Ishikawa (cell line): Measurements from ENCODE around the gene S100A13.

Experiments
- CEBPB ChIP-seq: IDR thresholded peaks from 2 replicates; pipeline ENCODE4 v1.6.1; 2012
- CREB1 ChIP-seq: IDR thresholded peaks from 2 replicates; pipeline ENCODE4 v1.6.1; 2012; ENCODE audit warnings: low read depth
- EGR1 ChIP-seq: IDR thresholded peaks from 2 replicates; pipeline ENCODE4 v1.6.1; 2012
- EP300 ChIP-seq: IDR thresholded peaks from 2 replicates; pipeline ENCODE4 v1.6.1; 2012; ENCODE audit warnings: borderline replicate concordance
- FOXM1 ChIP-seq: IDR thresholded peaks from 2 replicates; pipeline ENCODE4 v1.6.1; 2012; ENCODE audit warnings: low read depth, borderline replicate concordance
- NFIC ChIP-seq: IDR thresholded peaks from 2 replicates; pipeline ENCODE4 v1.6.1; 2012
- RAD21 ChIP-seq: IDR thresholded peaks from 2 replicates; pipeline ENCODE4 v1.6.1; 2012; ENCODE audit warnings: low read depth
- TAF1 ChIP-seq: IDR thresholded peaks from 2 replicates; pipeline ENCODE4 v1.6.1; 2012; ENCODE audit warnings: low read depth, mild to moderate bottlenecking
- TCF12 ChIP-seq: IDR thresholded peaks from 2 replicates; pipeline ENCODE4 v1.6.1; 2012; ENCODE audit warnings: low read depth
- TEAD4 ChIP-seq: IDR thresholded peaks from 2 replicates; pipeline ENCODE4 v1.6.1; 2012
- YY1 ChIP-seq: IDR thresholded peaks from 2 replicates; pipeline ENCODE4 v1.6.1; 2012; ENCODE audit warnings: low read depth
- ZBTB7A ChIP-seq: IDR thresholded peaks from 2 replicates; pipeline ENCODE4 v1.6.1; 2012; ENCODE audit warnings: low read depth
- TF ChIP-seq, protein P1 (sequence below): IDR thresholded peaks from 2 replicates; pipeline ENCODE4 v1.6.1; 2012
- TF ChIP-seq, protein P2 (sequence below): IDR thresholded peaks from 2 replicates; pipeline ENCODE4 v1.6.1; 2012; ENCODE audit warnings: low read depth, mild to moderate bottlenecking
- TF ChIP-seq, protein P3 (sequence below): IDR thresholded peaks from 2 replicates; pipeline ENCODE4 v1.6.1; 2012

Gene S100A13

DNA sequence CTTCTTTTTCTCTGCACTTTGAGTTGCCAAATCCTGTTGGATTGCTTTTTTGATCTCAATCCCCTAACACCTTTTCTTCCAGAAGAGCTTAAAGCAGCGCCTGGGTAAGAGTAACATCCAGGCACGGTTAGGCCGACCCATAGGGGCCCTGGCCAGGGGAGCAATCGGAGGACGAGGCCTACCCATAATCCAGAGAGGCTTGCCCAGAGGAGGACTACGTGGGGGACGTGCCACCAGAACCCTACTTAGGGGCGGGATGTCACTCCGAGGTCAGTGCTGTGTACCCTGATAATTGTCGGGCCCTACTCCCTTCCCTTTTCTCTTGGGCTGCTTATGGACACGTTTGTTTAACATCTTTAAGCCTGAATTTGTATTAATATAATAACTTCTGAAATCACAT lies 14.9 kb upstream of the S100A13 start:
- TF ChIP-seq TAF1 (no peak), EP300 (no peak), CREB1 (no peak), NFIC (no peak), EGR1 (no peak), TCF12 (no peak), TEAD4 (no peak), ZBTB7A (no peak)
- TF ChIP-seq, protein P1, sequence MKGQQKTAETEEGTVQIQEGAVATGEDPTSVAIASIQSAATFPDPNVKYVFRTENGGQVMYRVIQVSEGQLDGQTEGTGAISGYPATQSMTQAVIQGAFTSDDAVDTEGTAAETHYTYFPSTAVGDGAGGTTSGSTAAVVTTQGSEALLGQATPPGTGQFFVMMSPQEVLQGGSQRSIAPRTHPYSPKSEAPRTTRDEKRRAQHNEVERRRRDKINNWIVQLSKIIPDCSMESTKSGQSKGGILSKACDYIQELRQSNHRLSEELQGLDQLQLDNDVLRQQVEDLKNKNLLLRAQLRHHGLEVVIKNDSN = no peak
- TF ChIP-seq, protein P2, sequence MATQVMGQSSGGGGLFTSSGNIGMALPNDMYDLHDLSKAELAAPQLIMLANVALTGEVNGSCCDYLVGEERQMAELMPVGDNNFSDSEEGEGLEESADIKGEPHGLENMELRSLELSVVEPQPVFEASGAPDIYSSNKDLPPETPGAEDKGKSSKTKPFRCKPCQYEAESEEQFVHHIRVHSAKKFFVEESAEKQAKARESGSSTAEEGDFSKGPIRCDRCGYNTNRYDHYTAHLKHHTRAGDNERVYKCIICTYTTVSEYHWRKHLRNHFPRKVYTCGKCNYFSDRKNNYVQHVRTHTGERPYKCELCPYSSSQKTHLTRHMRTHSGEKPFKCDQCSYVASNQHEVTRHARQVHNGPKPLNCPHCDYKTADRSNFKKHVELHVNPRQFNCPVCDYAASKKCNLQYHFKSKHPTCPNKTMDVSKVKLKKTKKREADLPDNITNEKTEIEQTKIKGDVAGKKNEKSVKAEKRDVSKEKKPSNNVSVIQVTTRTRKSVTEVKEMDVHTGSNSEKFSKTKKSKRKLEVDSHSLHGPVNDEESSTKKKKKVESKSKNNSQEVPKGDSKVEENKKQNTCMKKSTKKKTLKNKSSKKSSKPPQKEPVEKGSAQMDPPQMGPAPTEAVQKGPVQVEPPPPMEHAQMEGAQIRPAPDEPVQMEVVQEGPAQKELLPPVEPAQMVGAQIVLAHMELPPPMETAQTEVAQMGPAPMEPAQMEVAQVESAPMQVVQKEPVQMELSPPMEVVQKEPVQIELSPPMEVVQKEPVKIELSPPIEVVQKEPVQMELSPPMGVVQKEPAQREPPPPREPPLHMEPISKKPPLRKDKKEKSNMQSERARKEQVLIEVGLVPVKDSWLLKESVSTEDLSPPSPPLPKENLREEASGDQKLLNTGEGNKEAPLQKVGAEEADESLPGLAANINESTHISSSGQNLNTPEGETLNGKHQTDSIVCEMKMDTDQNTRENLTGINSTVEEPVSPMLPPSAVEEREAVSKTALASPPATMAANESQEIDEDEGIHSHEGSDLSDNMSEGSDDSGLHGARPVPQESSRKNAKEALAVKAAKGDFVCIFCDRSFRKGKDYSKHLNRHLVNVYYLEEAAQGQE = no peak

DNA sequence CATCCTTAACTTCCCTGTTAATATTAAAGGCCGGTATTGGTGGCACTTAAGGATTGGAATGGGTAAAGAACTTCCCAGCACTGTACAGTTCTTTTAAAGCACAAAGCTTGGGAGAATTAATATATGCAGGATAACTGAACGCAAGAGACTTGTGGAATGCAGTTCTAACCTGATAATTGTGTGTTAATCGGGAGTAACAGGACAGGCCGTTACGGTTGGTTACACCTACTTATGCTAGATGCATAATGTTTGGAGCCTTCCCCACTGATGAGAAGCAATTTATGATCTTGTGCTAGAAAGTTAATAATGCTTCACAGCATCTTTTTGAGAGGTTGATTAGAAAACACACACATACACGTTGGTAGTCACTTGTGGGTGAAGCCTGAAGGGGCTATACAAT lies 13.6 kb upstream of the S100A13 start:
- TF ChIP-seq CREB1 (no peak), TAF1 (no peak), EGR1 (no peak), NFIC (no peak), TEAD4 (no peak)
- TF ChIP-seq, protein P2 = no peak

DNA sequence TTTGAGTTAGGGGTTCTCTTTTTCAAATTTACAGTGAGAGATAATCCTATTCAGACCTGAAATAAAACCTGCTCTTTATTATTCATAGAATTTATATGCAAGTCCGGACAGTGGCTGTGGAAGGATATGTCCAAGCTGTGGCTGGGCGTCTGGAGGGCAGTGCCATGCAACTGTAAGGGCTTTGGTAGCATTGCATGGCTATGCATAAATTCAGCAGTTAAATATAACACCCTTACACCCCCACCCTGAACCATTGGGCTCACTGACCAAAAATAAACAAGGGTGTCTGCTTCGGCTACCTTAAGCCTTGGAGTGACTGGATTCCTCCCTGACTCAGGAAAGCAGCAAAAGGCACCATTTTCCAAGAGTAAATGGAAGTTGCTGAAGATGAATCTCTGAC lies 12.0 kb upstream of the S100A13 start:
- no peak for TF ChIP-seq ZBTB7A
- no peak for TF ChIP-seq NFIC
- no peak for TF ChIP-seq FOXM1
- no peak for TF ChIP-seq TEAD4
- TF ChIP-seq CEBPB = no peak
- TF ChIP-seq TCF12 = no peak
- TF ChIP-seq, protein P3, sequence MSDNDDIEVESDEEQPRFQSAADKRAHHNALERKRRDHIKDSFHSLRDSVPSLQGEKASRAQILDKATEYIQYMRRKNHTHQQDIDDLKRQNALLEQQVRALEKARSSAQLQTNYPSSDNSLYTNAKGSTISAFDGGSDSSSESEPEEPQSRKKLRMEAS = no peak
- no peak for TF ChIP-seq CREB1
- TF ChIP-seq RAD21 = no peak
- TF ChIP-seq, protein P1 = no peak
- TF ChIP-seq TAF1 = no peak
- TF ChIP-seq, protein P2 = no peak
- TF ChIP-seq EGR1 = no peak
- TF ChIP-seq YY1 = no peak

DNA sequence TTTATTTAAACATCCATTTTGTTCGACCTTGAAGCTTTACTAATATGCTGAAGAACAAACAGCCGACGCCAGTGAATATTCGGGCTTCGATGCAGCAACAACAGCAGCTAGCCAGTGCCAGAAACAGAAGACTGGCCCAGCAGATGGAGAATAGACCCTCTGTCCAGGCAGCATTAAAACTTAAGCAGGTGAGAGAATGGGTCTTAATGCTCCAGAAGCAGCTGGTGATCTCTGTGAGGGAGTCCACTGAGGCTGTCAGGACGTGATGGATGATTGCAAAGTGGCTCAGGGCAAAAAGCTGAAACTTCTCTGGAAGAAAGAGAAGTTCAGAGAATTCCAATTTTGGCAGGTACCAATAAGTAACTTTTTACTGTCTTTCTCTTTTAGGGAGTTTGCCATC lies 11.0 kb upstream of the S100A13 start:
- TF ChIP-seq YY1 = no peak
- no peak for TF ChIP-seq RAD21
- no peak for TF ChIP-seq TAF1
- TF ChIP-seq NFIC = no peak
- no peak for TF ChIP-seq CEBPB
- TF ChIP-seq CREB1 = no peak
- TF ChIP-seq, protein P1 = no peak
- no peak for TF ChIP-seq EP300
- TF ChIP-seq TCF12 = no peak
- TF ChIP-seq, protein P3 = no peak
- TF ChIP-seq, protein P2 = no peak
- no peak for TF ChIP-seq ZBTB7A
- TF ChIP-seq EGR1 = no peak
- TF ChIP-seq FOXM1 = no peak
